ENCODE measurements around the gene ROR2.

- TF ChIP-seq POLR2A (IDR thresholded peaks at IDR 0.05; ENCODE audit: low read depth, low read length) (no peak), POLR2AphosphoS5 (IDR thresholded peaks at IDR 0.05; ENCODE audit: low read depth, low read length) (no peak), SPI1 (IDR thresholded peaks at IDR 0.05; ENCODE audit: low read depth, low read length) (no peak), TAF1 (IDR thresholded peaks at IDR 0.05; ENCODE audit: low read depth, low read length) (no peak), POU2F2 (IDR thresholded peaks at IDR 0.05; ENCODE audit: low read depth, low read length) (no peak)
Observed at GRCh38 chr9:91799113-91799744, 150.8 kb downstream of the ROR2 start.
